H9 (cell line): ENCODE measurements around the gene RRP36. TPM values are rescaled to one million over a fixed set of nuclear protein-coding genes. Genes with fewer than 3 reads are reported as not detected.

Source experiments
- DNase-seq: peaks from one replicate; pipeline ENCODE4 v3.0.0-alpha.2; 2017
- H2AFZ ChIP-seq: one replicate; pipeline ENCODE4 v1.6.1; 2013; ENCODE audit warnings: mild to moderate bottlenecking, low read length, control low read depth, moderate library complexity
- H2AK5ac ChIP-seq: 2 replicates; pipeline ENCODE4 v1.6.1; 2013; ENCODE audit warnings: low read length, control low read depth, mixed read lengths; ENCODE audit not compliant: insufficient read length
- H2BK120ac ChIP-seq: one replicate; pipeline ENCODE4 v1.6.1; 2013; ENCODE audit warnings: low read depth, mild to moderate bottlenecking, low read length, control low read depth, inconsistent platforms; ENCODE audit not compliant: poor library complexity, severe bottlenecking
- H2BK12ac ChIP-seq: 2 replicates; pipeline ENCODE4 v1.6.1; 2013; ENCODE audit warnings: low read length, control low read depth, mixed read lengths, low read depth; ENCODE audit not compliant: insufficient read length
- H2BK15ac ChIP-seq: 2 replicates; pipeline ENCODE4 v1.6.1; 2013; ENCODE audit warnings: low read depth, low read length, control low read depth
- H2BK20ac ChIP-seq: one replicate; pipeline ENCODE4 v1.6.1; 2013; ENCODE audit warnings: low read depth, mild to moderate bottlenecking, low read length, control low read depth, inconsistent platforms; ENCODE audit not compliant: poor library complexity, severe bottlenecking
- H2BK5ac ChIP-seq: 2 replicates; pipeline ENCODE4 v1.6.1; 2013; ENCODE audit warnings: low read length, control low read depth, mixed read lengths; ENCODE audit not compliant: insufficient read length
- H3K14ac ChIP-seq: 2 replicates; pipeline ENCODE4 v1.6.1; 2013; ENCODE audit warnings: low read length, control low read depth; ENCODE audit not compliant: insufficient read depth
- H3K18ac ChIP-seq: 2 replicates; pipeline ENCODE4 v1.6.1; 2013; ENCODE audit warnings: low read depth, mild to moderate bottlenecking, mixed read lengths, low read length, control low read depth; ENCODE audit not compliant: insufficient read length
- H3K23ac ChIP-seq: 2 replicates; pipeline ENCODE4 v1.6.1; 2013; ENCODE audit warnings: low read length, control low read depth, mixed read lengths, low read depth; ENCODE audit not compliant: insufficient read length
- H3K23me2 ChIP-seq: 2 replicates; pipeline ENCODE4 v1.6.1; 2013; ENCODE audit warnings: low read depth, mild to moderate bottlenecking, mixed read lengths, low read length, control low read depth; ENCODE audit not compliant: insufficient read length, poor library complexity, severe bottlenecking
- H3K27ac ChIP-seq: 2 replicates; pipeline ENCODE4 v1.5.1; 2013; ENCODE audit warnings: low read length, control low read depth, mixed read lengths, low read depth; ENCODE audit not compliant: insufficient read length
- H3K27me3 ChIP-seq: 2 replicates; pipeline ENCODE4 v1.6.1; 2013; ENCODE audit warnings: low read length, control low read depth, inconsistent platforms; ENCODE audit not compliant: insufficient read depth
- H3K4ac ChIP-seq: 2 replicates; pipeline ENCODE4 v1.6.1; 2013; ENCODE audit warnings: low read depth, mild to moderate bottlenecking, control low read depth, inconsistent platforms, low read length, moderate library complexity
- H3K4me1 ChIP-seq: 2 replicates; pipeline ENCODE4 v1.6.1; 2013; ENCODE audit warnings: low read length, control low read depth, inconsistent platforms; ENCODE audit not compliant: insufficient read depth
- H3K4me2 ChIP-seq: 2 replicates; pipeline ENCODE4 v1.6.1; 2013; ENCODE audit warnings: low read length, control low read depth, mixed read lengths; ENCODE audit not compliant: insufficient read length, insufficient read depth
- H3K56ac ChIP-seq: 2 replicates; pipeline ENCODE4 v1.6.1; 2013; ENCODE audit warnings: low read depth, mild to moderate bottlenecking, mixed read lengths, low read length, control low read depth; ENCODE audit not compliant: insufficient read length
- H3K79me1 ChIP-seq: 2 replicates; pipeline ENCODE4 v1.6.1; 2013; ENCODE audit warnings: low read depth, mild to moderate bottlenecking, moderate library complexity, low read length, control low read depth, inconsistent platforms; ENCODE audit not compliant: insufficient read depth, poor library complexity, severe bottlenecking
- H3K79me2 ChIP-seq: 2 replicates; pipeline ENCODE4 v1.6.1; 2013; ENCODE audit warnings: low read length, control low read depth, inconsistent platforms; ENCODE audit not compliant: insufficient read depth
- H3K9ac ChIP-seq: 2 replicates; pipeline ENCODE4 v1.6.1; 2013; ENCODE audit warnings: low read length, control low read depth, mixed read lengths; ENCODE audit not compliant: insufficient read length; ENCODE audit errors: extremely low read depth
- H3K9me3 ChIP-seq: one replicate; pipeline ENCODE4 v1.6.1; 2013; ENCODE audit warnings: low read depth, low read length, inconsistent platforms; ENCODE audit not compliant: control insufficient read depth
- H3T11ph ChIP-seq: one replicate; pipeline ENCODE4 v1.6.1; 2013; ENCODE audit warnings: mild to moderate bottlenecking, low read length, control low read depth, inconsistent platforms
- H4K20me1 ChIP-seq: one replicate; pipeline ENCODE4 v1.6.1; 2013; ENCODE audit not compliant: control insufficient read depth, insufficient read length, insufficient read depth
- H4K5ac ChIP-seq: 2 replicates; pipeline ENCODE4 v1.6.1; 2013; ENCODE audit warnings: low read depth, mild to moderate bottlenecking, mixed read lengths, low read length, control low read depth; ENCODE audit not compliant: insufficient read length
- H4K8ac ChIP-seq: replicated peaks from 2 replicates; pipeline ENCODE4 v1.6.1; 2013; ENCODE audit warnings: low read length, control low read depth, mixed read lengths, low read depth; ENCODE audit not compliant: insufficient read length
- H4K91ac ChIP-seq: 2 replicates; pipeline ENCODE4 v1.6.1; 2013; ENCODE audit warnings: low read depth, mild to moderate bottlenecking, moderate library complexity, mixed read lengths, low read length, control low read depth; ENCODE audit not compliant: insufficient read length
- H3K27ac Mint-ChIP-seq, 3 experiments: 2 replicates in 2 of 3; 3 replicates in 1 of 3; pipeline ENCODE4 v1.8.0; 2020 to 2021; ENCODE audit warnings: mixed read lengths in 3 of 3, mild to moderate bottlenecking in 1 of 3, moderate library complexity in 1 of 3
- H3K27me3 Mint-ChIP-seq: 2 replicates; pipeline ENCODE4 v1.8.0; 2021; ENCODE audit warnings: low read depth, mild to moderate bottlenecking, moderate library complexity, mixed read lengths
- H3K36me3 Mint-ChIP-seq, 3 experiments: 2 replicates in 2 of 3; 3 replicates in 1 of 3; pipeline ENCODE4 v1.8.0; 2020 to 2021; ENCODE audit warnings: low read depth in 3 of 3, mixed read lengths in 3 of 3; ENCODE audit not compliant: insufficient read depth in 1 of 3
- H3K4me1 Mint-ChIP-seq, 2 experiments: 2 replicates each; pipeline ENCODE4 v1.8.0; 2020; ENCODE audit warnings: mixed read lengths in 2 of 2
- H3K4me3 Mint-ChIP-seq, 2 experiments: 2 replicates in 1 of 2; 3 replicates in 1 of 2; pipeline ENCODE4 v1.8.0; 2020 to 2021; ENCODE audit warnings: mild to moderate bottlenecking in 2 of 2, mixed read lengths in 2 of 2, moderate library complexity in 1 of 2
- H3K9me3 Mint-ChIP-seq, 2 experiments: 2 replicates in 1 of 2; 3 replicates in 1 of 2; pipeline ENCODE4 v1.8.0; 2020; ENCODE audit warnings: mild to moderate bottlenecking in 2 of 2, mixed read lengths in 2 of 2, moderate library complexity in 1 of 2
- CTCF ChIP-seq: fragments of 200-600 bp; sonication (generic); conservative IDR thresholded peaks from 3 replicates; pipeline ENCODE4 v1.8.0; 2021; ENCODE audit warnings: antibody characterized with exemption, mild to moderate bottlenecking
- WGBS: extraction: QIAGEN DNeasy Blood & Tissue Kit; methylation state at CpG from one replicate; pipeline ENCODE4 v1.1.7; 2013; ENCODE audit warnings: missing lambda C conversion rate, low lambda C conversion rate, mixed read lengths; ENCODE audit not compliant: insufficient read length; ENCODE audit errors: extremely low coverage; 5-methylcytosine and 5-hydroxymethylcytosine counted together
- total RNA-seq: library from RNA; stranded (reverse); gene quantifications from 2 replicates; pipeline ENCODE4 v1.2.1, GENCODE V29; 2021

Gene RRP36
- total RNA-seq, 1 experiment from 2014 or later: 117 TPM

- Histone ChIP-seq H3K79me1 (no peaks in the 10 kb centered on the region), H4K20me1 (no peaks in the 10 kb centered on the region), H2BK15ac (no peak overlapping the region), H3K4me2 (no peak overlapping the region), H4K91ac (no peak overlapping the region), H3K27me3 (no peaks in the 10 kb centered on the region), H3K4me1 (peaks cover 2% of the 10 kb centered on the region; the same call in 1 of the 2 replicates), H3K23me2 (peaks cover 6% of the 10 kb centered on the region), H3K56ac (no peak overlapping the region), H3K9me3 (no peaks in the 10 kb centered on the region), H3T11ph (no peak overlapping the region), H3K23ac (no peak overlapping the region), H2BK5ac (no peak overlapping the region), H2BK12ac (no peak overlapping the region), H3K9ac (no peak overlapping the region), H3K4ac (no peak overlapping the region), H2BK120ac (no peak overlapping the region), H4K5ac (no peak overlapping the region), H2BK20ac (no peak overlapping the region), H3K79me2 (peaks cover 11% of the 10 kb centered on the region; the same call in 1 of the 2 replicates), H2AFZ (no peak overlapping the region), H3K18ac (no peak overlapping the region), H3K27ac (no peak overlapping the region), H2AK5ac (no peak overlapping the region), H4K8ac (no peak overlapping the region), H3K14ac (no peak overlapping the region)
- Mint-ChIP-seq H3K36me3 (peaks cover 27 to 73% (median 72%) of the 10 kb centered on the region in 3 experiments; a peak in 6 of 7 replicates), H3K9me3 (no peaks in the 10 kb centered on the region; a peak in 1 of 5 replicates), H3K4me1 (peaks cover 22 to 29% of the 10 kb centered on the region in 2 experiments), H3K4me3 (peak overlapping the region in 1 of 2 experiments; percentile 15; a peak in 2 of 5 replicates), H3K27ac (no peak overlapping the region), H3K27me3 (no peaks in the 10 kb centered on the region)
- WGBS: no CpG with 5 or more reads among the region's 6 CpGs
- peak; percentile 31; the same call in 2 of the 3 replicates for TF ChIP-seq CTCF
- peak; percentile 41 for DNase-seq
Observed at GRCh38 chr6:43011207-43011606, 10.2 kb upstream of the RRP36 start.
